ENCODE measurements around the gene BIN1. TPM values are rescaled to one million over a fixed set of nuclear protein-coding genes. Genes with fewer than 3 reads are reported as not detected.

BIN1 gene
- total RNA-seq, 4 donors from 2014 or later, result 33.3 to 39.7 (median 38.4) TPM

DNA sequence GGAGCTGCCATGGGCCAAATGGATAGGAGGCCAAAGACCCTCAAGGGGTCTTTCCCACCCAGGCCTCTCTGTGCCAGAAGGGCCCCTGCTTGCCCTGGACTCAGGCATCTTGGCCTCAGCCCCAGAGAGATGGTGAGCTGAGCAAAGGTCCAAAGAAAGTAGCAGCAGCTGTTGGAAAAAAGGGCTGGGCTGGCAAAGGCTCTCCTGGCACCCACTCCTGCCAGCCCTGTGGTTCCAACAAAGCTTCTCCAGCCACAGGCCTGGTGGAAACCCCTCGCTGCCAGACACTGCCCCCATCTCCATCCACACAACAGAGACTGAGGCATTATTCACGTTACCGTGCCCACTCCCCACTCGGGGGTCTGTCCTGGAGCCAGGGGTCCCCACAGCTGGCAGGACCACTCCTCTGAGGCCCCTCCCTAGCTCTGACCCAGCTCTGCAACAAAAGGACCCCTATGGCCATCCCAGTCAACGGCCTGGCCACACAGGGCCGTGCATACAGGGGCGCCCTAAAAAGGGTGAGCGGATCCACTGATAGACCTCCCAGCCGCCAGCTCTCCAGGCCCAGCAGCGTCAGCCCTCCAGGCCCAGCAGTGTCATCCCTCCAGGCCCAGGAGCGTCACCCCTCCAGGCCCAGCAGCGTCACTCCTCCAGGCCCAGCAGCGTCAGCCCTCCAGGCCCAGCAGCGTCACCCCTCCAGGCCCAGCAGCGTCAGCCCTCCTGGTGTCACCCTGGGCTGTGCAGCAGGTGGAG is 10.1 kb downstream of the BIN1 start:
- in situ Hi-C loops (cut with MboI; ENCODE audit: low pct_ligation_motif_present in 1 of 4, low pct_unique_long_range_greater_than_20kb in 1 of 4, low sequenced_read_pairs in 3 of 4) (no loop called here), intact Hi-C loops (cut with DNase I; ENCODE audit: low total_unique reads) (no loop called here)
- H3K4me3 ChIP-seq, result no peak overlapping the region
- peak overlapping the region; percentile 9 to 37 (median 14) for H3K27ac ChIP-seq
- no peaks in the 10 kb centered on the region for H3K27me3 ChIP-seq
- H3K9me3 ChIP-seq, result no peaks in the 10 kb centered on the region
- WGBS, 2 donors (ENCODE audit: low coverage in 1 of 2), result 40 to 64% methylated on average over 2 to 11 of the region's 15 CpGs
- no peaks in the 10 kb centered on the region for H3K36me3 ChIP-seq
- TF ChIP-seq, protein P1, sequence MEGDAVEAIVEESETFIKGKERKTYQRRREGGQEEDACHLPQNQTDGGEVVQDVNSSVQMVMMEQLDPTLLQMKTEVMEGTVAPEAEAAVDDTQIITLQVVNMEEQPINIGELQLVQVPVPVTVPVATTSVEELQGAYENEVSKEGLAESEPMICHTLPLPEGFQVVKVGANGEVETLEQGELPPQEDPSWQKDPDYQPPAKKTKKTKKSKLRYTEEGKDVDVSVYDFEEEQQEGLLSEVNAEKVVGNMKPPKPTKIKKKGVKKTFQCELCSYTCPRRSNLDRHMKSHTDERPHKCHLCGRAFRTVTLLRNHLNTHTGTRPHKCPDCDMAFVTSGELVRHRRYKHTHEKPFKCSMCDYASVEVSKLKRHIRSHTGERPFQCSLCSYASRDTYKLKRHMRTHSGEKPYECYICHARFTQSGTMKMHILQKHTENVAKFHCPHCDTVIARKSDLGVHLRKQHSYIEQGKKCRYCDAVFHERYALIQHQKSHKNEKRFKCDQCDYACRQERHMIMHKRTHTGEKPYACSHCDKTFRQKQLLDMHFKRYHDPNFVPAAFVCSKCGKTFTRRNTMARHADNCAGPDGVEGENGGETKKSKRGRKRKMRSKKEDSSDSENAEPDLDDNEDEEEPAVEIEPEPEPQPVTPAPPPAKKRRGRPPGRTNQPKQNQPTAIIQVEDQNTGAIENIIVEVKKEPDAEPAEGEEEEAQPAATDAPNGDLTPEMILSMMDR (IDR thresholded peaks at IDR 0.05), result no peak
- TF ChIP-seq POLR2AphosphoS5 (IDR thresholded peaks at IDR 0.05) (no peak), POLR2A (IDR thresholded peaks at IDR 0.05) (no peak), EP300 (IDR thresholded peaks at IDR 0.05; ENCODE audit: low read depth) (no peak)
- DNase-seq, result no peak
- H3K4me1 ChIP-seq, result peaks cover 39 to 71% (median 60%) of the 10 kb centered on the region in 4 donors

DNA sequence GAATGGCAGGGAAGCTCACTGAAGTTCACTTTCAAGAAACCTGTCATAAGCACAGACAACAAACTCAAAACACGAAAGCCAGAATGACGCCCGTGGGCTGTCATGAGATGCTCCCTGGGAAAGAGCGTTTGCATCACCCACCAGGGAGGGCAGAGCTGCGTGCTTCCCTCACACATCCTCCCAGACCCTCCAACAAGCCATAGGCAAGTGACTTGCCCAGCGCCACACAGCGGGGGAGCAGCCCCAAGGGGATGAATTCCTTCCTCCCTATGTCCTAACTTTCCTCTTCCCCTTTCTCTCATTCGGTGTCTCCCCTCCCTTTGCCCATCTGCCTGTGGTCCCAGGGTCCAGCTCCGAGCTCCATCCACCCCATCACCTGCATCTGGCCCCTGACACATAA is 10.7 kb downstream of the BIN1 start:
- H3K4me3 ChIP-seq, result no peak overlapping the region
- DNase-seq, result no peak
- intact Hi-C loops (cut with DNase I; ENCODE audit: low total_unique reads), result no loop called here

DNA sequence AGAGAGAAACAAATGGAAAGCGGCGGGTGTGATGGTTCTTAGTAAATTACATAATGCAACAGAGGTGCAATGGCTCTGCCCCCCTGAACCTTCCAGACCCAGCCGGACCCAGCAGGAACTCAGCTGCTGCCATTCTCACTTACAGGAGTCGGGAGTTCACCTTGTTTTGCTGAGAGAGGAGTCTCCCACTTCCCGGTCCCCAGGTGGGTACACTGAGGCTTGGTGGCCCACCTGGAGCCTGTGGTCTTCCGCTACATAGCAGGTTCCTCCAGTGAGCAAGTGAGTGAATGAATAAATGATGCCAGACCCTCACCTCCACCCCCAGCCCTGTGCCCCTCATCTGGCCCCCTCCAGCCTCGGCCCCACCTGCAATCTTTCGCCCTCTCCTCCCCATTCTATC is 11.2 kb downstream of the BIN1 start:
- in situ Hi-C loops (cut with MboI; ENCODE audit: low pct_ligation_motif_present in 1 of 4, low pct_unique_long_range_greater_than_20kb in 1 of 4, low sequenced_read_pairs in 3 of 4) (no loop called here), intact Hi-C loops (cut with DNase I; ENCODE audit: low total_unique reads) (no loop called here)

More for the DNA sequence above, 10.7 kb downstream of the BIN1 start:
- in situ Hi-C loops (cut with MboI; ENCODE audit: low pct_ligation_motif_present in 1 of 4, low pct_unique_long_range_greater_than_20kb in 1 of 4, low sequenced_read_pairs in 3 of 4), result no loop called here
- TF ChIP-seq POLR2A (IDR thresholded peaks at IDR 0.05) (no peak), EP300 (IDR thresholded peaks at IDR 0.05; ENCODE audit: low read depth) (no peak)
- TF ChIP-seq, protein P1 (IDR thresholded peaks at IDR 0.05), result no peak
- H3K27me3 ChIP-seq, result no peaks in the 10 kb centered on the region
- 42 to 79% methylated on average over 2 to 9 of the region's 9 CpGs for WGBS, 2 donors (ENCODE audit: low coverage in 1 of 2)
- no peaks in the 10 kb centered on the region for H3K36me3 ChIP-seq
- no peaks in the 10 kb centered on the region for H3K9me3 ChIP-seq
- H3K4me1 ChIP-seq, result peaks cover 38 to 68% (median 57%) of the 10 kb centered on the region in 4 donors
- peak overlapping the region in 2 of 4 donors; percentile 16 to 37 for H3K27ac ChIP-seq

DNA sequence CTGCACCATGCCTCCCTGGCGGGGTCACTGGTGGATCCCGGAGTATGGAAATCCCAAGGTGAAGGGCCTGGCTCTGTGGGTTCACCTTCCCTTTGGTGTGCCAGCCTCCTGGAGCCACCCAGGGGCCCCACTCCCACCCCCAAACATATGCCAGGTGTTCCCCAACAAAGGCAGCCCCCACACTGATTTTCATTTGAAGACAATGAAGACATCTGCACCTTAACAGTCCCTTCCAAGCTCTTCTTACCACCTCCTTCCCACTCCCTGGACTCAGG is 11.7 kb downstream of the BIN1 start:
- H3K9me3 ChIP-seq, result no peaks in the 10 kb centered on the region
- TF ChIP-seq POLR2A (IDR thresholded peaks at IDR 0.05), result no peak
- intact Hi-C loops (cut with DNase I; ENCODE audit: low total_unique reads), result no loop called here
- no peaks in the 10 kb centered on the region for H3K27me3 ChIP-seq
- no peak overlapping the region for H3K4me3 ChIP-seq
- H3K27ac ChIP-seq, result peak overlapping the region; percentile 28 to 47 (median 40)
- H3K36me3 ChIP-seq, result no peaks in the 10 kb centered on the region
- in situ Hi-C loops (cut with MboI; ENCODE audit: low pct_ligation_motif_present in 1 of 4, low pct_unique_long_range_greater_than_20kb in 1 of 4, low sequenced_read_pairs in 3 of 4), result no loop called here
- no peak for DNase-seq
- H3K4me1 ChIP-seq, result peaks cover 29 to 59% (median 49%) of the 10 kb centered on the region in 4 donors
- WGBS, 2 donors (ENCODE audit: low coverage in 1 of 2), result 88% methylated on average over 2 of the region's 2 CpGs; no CpG with 5 or more reads in 1 of the 2 donors

More for the DNA sequence above, 11.2 kb downstream of the BIN1 start:
- no peaks in the 10 kb centered on the region for H3K36me3 ChIP-seq
- no peaks in the 10 kb centered on the region for H3K27me3 ChIP-seq
- TF ChIP-seq POLR2AphosphoS5 (IDR thresholded peaks at IDR 0.05) (no peak), EP300 (IDR thresholded peaks at IDR 0.05; ENCODE audit: low read depth) (no peak), POLR2A (IDR thresholded peaks at IDR 0.05) (no peak)
- TF ChIP-seq, protein P1 (IDR thresholded peaks at IDR 0.05), result no peak
- WGBS, 2 donors (ENCODE audit: low coverage in 1 of 2), result 92% methylated on average over 8 of the region's 8 CpGs; no CpG with 5 or more reads in 1 of the 2 donors
- DNase-seq, result no peak
- H3K9me3 ChIP-seq, result no peaks in the 10 kb centered on the region
- H3K27ac ChIP-seq, result peak overlapping the region in 3 of 4 donors; percentile 28 to 47 (median 44)
- no peak overlapping the region for H3K4me3 ChIP-seq
- H3K4me1 ChIP-seq, result peaks cover 33 to 63% (median 52%) of the 10 kb centered on the region in 4 donors

Measured in transverse colon (tissue), 4 donors.